HG03135 (cell line): Measurements from ENCODE around the gene ATAD1.
"Not testable (repeated sequence)": the region's sequence is repeated elsewhere in the genome, so short reads cannot be mapped to it uniquely, and the experiment has no call there.

Source experiments
- ATAC-seq: cut with Tn5 transposase; IDR thresholded peaks from one replicate; pipeline ENCODE4 v1.9.1; 2021; ENCODE audit warnings: mild to moderate bottlenecking, moderate library complexity; ENCODE audit not compliant: unreplicated experiment

Gene ATAD1

GRCh38 chr10:87846711-87847110 lies 28.7 kb upstream of the ATAD1 start:
- ATAC-seq: not testable (repeated sequence)

DNA sequence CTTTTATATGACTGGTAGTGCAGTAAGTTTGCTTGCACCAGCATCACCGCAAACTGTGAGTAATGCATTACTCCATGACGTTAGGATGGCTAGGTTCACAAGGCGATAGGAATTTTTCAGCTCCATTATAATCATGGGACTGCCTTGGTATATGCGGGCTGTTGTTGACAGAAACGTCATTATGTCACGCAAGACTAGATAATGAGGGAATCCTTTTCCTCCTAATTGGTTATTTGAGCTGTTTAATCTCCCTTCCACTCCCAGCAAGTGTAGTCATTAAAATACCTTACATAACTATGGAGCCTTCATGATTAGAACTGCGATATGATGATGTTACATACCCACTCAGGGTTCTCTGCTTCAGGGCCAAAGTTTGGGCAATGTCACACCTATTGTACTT lies 28.0 kb upstream of the ATAD1 start:
- ATAC-seq: no peak

- ATAC-seq: no peak
These were observed 27.6 kb upstream of the ATAD1 start for GRCh38 chr10:87845624-87845998.

- ATAC-seq: no peak
These were observed 27.0 kb upstream of the ATAD1 start for GRCh38 chr10:87844837-87845623.

DNA sequence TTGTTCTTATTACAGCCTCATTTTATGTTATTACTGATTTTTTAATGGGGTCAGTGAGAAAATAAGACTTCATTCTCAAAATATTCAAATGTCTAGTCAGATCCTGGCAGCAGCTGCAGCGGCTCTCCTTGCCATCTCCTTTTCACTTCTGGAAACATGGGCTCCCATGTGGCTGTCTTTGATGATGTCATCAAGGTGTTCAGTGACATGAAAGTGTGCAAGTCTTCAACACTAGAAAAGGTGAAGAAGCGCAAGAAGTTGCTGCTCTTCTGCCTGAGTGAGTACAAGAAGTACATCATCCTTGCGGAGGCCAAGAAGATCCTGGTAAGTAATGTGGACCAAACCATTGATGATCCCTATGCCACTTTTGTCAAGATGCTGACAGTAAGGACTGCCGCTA lies 25.7 kb upstream of the ATAD1 start:
- no peak for ATAC-seq

- ATAC-seq: no peak
These were observed 24.9 kb upstream of the ATAD1 start for GRCh38 chr10:87842776-87843497.

- ATAC-seq: no peak
These were observed 24.2 kb upstream of the ATAD1 start for GRCh38 chr10:87842220-87842641.

GRCh38 chr10:87841186-87841585 lies 23.2 kb upstream of the ATAD1 start:
- no peak for ATAC-seq

- no peak for ATAC-seq
These were observed 20.6 kb upstream of the ATAD1 start for GRCh38 chr10:87838650-87839049.

GRCh38 chr10:87837445-87837844 lies 19.4 kb upstream of the ATAD1 start:
- ATAC-seq: no peak

DNA sequence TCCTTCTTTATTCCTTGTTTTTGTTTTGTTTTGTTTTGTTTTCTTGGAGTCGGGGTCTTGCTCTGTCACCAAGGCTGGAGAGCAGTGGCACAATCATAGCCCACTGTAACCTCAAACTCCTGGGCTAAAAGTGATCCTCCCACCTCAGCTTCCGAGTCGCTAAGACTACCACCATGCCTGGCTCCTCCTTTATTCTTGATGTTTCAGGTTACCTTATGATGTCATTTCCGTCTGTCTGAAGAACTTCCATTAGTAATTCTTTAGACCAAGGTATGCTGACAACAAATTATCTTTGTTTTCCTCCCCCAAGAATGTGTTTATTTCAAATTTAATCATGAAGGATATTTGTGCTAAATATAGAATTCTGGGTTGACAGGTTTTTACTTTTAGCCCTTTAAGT lies 18.1 kb upstream of the ATAD1 start:
- ATAC-seq: no peak

GRCh38 chr10:87829986-87830729 lies 12.1 kb upstream of the ATAD1 start:
- no peak for ATAC-seq

DNA sequence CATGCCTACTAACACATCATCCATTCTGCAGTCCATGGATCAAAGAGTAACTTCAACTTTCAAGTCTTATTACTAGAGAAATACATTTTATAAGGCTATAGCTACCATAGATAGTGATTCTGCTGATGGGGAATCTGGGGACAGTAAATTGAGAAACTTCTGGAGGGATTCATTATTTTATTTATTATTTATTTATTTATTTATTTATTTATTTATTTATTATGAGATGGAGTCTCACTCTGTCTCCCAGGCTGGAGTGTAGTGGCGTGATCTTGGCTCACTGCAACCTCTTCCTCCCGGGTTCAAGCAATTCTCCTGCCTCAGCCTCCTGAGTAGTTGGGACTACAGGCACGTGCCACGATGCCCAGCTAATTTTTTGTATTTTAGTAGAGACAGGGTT lies 11.0 kb upstream of the ATAD1 start:
- ATAC-seq: not testable (repeated sequence)

- ATAC-seq: no peak
These were observed 9.7 kb upstream of the ATAD1 start for GRCh38 chr10:87827681-87828080.

DNA sequence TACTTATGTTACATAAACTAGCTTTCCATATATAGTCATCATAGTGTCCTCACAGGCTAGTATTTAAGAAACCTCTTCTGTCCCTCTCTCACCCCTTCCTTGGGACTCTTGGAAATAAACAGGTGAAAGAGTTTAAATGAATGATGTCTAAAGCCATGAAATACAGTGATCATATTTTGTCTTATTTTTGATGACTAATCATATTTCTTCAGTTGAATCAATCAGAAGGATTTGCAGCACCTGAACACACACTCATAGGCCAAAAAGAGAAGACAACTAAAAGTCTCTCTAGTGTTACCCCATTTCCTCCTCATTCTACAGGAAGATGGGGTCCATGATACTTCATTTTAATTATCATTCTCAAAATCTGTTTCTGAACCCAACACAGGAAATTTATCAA lies 8.6 kb upstream of the ATAD1 start:
- no peak for ATAC-seq

GRCh38 chr10:87819289-87819585 lies 1.2 kb upstream of the ATAD1 start:
- no peak for ATAC-seq

DNA sequence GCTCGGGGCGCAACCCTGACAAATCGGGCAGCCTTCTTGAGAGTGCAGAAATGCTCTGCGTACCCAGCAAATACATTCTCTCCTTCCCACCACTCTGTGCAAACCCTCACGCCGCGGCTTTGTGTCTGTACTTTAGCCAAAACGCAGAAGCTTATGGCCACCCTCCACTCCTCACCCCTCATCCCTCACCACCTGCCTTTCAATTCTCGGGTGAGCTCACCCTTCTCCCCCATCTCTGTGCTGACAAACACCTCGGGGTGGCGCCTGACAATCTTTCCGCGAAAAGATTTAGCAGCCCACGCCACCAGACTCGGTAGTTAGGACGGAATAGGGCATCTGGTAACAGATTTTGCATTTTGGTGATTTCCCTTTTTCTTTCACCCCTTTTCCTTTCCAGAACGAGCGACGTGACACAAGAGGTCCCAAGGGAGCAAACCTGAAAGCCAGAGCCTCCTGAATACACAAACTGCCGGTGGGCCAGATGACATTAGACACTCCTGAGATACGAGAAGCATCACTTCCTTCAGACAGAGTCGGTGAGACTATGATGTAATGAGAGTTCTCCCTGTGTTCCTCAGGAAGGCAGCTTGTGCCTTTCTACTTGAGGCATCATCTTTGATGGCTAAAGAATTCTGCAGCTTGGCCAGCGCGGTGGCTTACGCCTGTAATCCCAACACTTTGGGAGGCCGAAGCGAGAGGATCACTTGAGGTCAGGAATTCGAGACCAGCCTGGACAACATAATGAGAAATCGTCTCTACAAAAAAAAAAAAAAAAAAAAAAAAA lies 671 bp upstream of the ATAD1 start:
- peak; percentile 52 for ATAC-seq

DNA sequence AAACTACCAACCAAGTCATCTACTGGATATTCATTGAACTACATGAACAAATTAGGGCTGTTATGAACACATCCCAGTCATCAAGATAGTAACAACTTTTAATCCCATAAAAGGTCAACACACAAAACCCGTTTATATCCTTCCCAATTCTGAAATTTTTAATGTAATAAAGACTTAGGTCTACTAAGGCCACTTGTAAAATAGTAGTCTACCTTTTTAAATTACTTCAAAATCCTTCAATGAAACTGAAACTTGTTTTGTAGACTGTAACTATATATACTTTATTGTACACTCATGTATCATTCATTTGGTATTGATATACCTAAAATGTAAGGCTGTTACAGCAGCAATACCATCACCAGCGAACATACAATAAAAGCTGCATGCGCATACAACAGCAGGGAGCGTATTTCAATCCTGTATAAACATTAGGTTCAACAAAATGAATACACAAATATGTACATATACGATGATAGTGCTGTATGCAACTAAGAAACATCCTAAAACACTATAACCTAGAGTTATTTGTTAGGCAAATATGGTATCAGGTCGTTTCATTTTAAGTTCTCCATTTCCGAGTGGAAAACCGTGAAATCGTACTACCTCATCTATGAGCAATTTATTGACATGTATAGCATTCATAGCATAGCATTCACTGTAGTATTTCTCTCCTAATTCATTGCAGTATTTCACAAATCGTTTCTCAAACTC lies 973 bp downstream of the ATAD1 start:
- ATAC-seq: no peak

DNA sequence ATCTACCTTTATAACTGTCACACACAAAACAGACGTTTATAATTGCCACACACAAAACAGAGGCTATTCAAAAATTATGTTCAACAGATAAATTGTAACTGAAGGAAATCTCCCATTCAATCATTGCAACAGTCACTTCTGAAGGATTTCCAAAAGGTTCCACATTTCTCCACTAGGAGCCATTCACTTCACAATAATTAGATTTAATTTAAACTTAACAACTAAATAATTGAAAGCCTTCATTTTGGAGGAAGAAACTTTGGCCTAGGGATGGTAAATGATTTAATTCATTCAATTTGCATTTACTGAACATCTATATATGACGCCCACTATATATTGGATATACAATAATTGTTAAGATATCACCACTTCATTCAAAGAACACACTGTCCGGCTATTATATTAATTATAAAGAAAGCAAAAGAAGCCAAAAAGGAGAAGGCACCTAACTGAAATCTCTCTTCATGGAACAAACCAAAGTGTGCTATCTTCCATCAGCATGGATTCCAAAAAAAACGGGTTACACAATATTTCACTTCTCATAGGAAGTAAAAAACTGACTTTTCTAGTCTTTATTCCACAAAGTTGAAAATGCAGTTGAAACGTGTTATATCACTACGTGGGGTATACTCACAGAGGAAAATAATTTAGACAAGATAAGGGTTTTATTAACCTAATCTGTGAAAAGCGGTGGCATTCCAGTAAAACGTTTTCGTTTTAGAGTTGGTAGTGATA lies 1.7 kb downstream of the ATAD1 start:
- no peak for ATAC-seq
